ENCODE measurements around the gene SAMD15.
A peak's percentile ranks its signal among the peaks of the same experiment; 100 is the strongest.
"Not testable (repeated sequence)": the region's sequence is repeated elsewhere in the genome, so short reads cannot be mapped to it uniquely, and the experiment has no call there.

Gene SAMD15

DNA sequence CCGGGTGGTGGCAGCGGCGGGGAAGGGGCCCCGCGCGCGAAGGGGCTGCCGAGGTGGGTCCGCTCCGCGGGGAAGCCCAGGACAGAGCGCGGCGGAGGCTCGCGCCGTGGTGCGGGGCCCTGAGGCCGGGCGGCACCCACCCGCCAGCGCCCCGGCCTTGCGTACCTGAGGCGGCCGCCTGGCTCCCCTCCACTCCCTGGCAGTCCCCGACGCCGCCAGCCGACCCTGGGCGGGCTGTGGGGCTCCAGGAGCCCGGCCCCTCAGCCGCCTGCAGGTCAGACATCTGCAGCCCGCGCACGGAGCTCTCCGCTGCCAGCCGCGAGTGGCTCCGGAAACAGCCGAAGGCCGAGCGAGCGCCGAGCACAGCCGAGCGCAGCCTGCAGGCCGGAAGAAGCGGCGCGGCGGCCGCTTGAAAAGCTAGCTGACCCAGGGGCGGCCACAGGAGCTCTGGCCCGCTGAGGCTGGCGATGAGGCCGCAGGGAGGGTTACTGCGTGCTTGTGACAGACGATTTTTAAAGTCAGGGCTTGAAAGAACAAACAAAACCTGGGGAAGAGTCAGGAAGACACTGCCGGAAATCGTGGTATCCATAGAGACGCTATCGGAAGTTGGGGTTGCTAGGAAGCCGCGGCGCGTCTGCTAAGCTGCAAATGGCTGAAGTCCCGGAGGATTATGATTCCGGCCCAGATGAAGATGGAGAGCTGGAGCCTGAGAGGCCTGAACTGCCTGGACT, at the start of gene SAMD15, which contains the start of gene TMED8:
TSS of gene SAMD15 (plus strand) at position 609 of the 731 bp plus-strand sequence. CDS start at position 649, 40 bp downstream.
TSS of gene TMED8 (minus strand) at position 324 of the 731 bp plus-strand sequence. CDS start at position 283, 41 bp downstream.
- peak; percentile 66 for DNase-seq (ENCODE audit: low read depth)

DNA sequence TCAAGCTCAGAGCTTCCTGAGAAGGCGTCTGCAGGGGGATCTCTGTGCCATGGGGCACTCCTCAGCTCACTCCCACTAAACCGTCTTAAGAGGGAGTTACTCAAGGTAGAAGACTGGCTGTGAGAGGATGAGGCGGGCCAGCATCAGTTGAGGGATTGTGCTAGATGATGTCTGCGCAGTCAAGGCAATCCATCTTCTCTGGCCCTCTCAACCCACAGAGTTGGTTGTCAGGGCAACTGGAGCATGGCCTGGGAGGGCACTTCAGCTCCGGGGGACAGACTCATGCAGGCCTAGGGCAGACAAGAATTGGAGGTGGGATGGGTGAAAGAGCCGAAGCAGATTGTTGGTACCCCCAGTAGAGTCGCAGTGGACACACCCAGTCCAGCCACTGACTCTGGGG, 47.3 kb upstream of the SAMD15 start:
- DNase-seq (ENCODE audit: low read depth): no peak

DNA sequence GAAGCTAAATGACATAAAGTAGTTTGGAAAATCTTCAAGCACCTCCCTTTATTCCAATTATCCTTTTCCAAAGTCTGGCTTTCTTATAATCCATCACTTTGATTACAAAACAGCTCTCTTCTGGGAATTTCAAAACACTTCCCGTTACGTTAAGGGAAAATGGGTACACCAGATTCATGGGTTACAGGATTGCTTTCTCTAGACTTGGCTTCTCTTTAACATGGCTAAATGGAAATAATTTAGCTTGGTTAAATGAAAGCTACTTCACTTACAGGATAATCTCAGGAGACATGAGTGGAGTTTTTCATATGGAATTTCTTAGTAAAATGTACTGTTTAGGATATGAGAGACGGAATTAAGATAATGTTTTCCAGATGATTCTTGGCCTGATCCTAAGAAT, 41.6 kb upstream of the SAMD15 start:
- no peak for DNase-seq (ENCODE audit: low read depth)

DNA sequence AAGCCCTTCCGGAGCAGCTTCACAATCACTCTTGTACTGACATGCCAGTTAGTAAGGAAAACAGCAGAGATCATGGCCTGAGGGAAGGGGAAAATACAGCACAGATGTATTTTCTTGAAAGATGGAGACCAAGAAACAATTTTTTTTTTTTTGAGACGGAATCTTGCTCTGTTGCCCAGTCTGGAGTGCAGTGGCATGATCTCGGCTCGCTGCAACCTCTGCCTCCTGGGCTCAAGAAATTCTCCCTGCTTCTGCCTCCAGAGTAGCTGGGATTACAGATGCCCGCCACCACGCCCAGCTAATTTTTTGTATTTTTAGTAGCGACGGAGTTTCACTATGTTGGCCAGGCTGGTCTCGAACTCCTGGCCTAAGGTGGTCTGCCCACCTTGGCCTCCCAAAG, 39.9 kb upstream of the SAMD15 start:
- not testable (repeated sequence) for DNase-seq (ENCODE audit: low read depth)

DNA sequence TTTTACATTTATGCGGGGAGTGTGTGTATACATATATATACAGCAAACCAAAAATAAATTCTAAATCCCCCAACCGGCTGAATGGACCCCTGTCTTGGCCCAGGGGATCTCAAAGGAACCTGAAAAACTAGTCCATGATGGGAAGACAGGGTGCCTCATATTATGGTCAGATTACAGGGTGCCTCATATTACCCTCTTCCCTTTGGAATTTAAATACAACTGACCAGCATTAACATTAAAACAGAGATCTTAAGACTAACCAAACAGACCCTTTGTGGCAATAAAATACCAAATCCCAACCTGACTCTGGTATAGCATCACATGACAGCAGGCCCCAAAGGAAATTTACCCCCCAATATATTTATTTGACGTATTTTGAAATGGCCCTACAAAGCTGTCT, 39.3 kb upstream of the SAMD15 start:
- DNase-seq (ENCODE audit: low read depth): no peak

GRCh38 chr14:77338302-77338701, 38.9 kb upstream of the SAMD15 start:
- DNase-seq (ENCODE audit: low read depth): no peak

DNA sequence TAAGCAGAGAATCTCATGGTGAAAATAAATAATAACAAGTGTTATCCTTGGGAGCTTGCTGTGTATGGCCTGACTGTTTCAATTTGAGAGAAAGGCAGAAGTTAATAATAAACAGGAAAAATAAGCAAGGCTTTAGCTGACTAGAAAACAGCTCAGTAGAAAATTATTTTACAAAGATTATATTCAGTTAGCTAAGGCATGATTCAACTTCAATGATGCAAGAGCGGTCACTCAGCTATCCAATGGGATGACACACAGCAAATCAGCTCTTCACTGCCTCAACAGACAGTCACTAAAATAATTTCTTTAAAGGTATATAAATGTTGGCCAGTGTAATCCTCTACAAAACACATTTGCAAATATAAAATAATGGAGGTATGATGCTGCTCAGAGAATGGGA, 37.8 kb upstream of the SAMD15 start:
- no peak for DNase-seq (ENCODE audit: low read depth)

DNA sequence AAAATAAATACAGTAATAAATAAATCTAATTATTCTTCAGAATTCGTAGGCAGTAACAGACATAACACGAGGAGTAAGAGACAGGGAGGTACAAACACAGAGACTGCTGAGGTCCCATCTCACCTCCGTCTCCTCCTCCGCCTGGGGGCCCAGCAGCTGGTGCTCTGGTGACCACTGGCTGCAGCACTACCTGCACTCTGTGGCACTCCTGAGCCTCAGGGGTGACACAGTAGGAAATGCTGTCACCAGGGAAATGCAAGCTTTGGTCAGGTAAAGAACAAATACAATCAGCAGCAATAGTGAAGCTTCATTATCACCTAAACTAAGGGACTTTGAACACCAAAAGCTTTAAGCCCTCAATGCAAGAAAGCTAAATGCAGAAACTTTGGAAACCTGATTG, 36.8 kb upstream of the SAMD15 start:
- no peak for DNase-seq (ENCODE audit: low read depth)

GRCh38 chr14:77342726-77343397, 34.3 kb upstream of the SAMD15 start:
- DNase-seq (ENCODE audit: low read depth): no peak

DNA sequence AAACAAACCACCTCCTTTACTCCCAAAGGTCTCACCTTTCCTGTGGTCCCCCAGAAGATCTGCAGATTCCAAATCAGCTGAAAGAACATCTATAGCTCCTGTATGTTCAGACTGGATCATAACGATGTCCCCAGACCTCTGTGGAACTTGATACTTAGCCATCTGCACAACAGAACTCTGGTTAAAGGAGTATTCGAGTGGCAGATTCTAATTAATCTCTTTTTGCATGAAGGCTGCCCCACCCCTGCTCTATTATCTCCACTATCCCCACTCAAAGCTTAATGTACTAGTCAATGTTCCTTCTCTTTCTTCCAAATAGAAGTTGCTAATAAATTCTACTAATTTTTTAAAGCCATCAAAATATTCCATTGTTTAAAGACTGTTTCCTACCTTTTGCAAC, 33.5 kb upstream of the SAMD15 start:
- no peak for DNase-seq (ENCODE audit: low read depth)

GRCh38 chr14:77344377-77344996, 32.7 kb upstream of the SAMD15 start:
- DNase-seq (ENCODE audit: low read depth): no peak

GRCh38 chr14:77346495-77346894, 30.7 kb upstream of the SAMD15 start:
- no peak for DNase-seq (ENCODE audit: low read depth)

- DNase-seq (ENCODE audit: low read depth): no peak
Measured at GRCh38 chr14:77347751-77348150, 29.4 kb upstream of the SAMD15 start.

DNA sequence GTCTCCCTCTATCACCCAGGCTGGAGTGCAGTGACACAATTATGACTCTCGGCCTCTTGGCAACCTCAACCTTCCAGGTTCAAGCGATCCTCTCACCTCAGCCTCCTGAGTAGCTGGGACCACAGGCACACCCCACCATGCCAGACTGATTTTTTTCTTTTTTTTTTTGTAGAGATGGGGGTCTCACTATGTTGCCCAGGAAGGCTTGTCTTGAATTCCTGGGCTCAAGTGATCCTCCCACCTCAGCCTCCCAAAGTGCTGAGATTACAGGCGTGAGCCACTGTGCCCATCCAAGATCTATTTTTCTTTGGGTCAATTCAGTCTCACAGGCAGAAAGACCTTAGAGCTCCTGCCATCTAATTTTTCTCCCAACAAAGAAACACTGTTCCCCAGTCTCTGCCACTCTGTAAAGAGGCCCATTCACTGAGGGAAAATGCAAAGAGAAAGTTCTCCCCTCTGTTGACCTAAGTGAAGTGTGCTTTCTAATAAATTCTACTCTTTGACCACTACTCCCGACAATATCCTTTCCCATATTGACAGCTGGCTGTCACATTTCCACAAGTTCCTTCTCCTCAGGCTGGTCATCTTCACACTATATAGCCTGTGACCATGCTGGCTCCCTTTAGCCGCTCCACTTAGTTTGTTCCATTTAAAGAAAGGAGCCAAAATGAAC, 23.6 kb upstream of the SAMD15 start:
- no peak for DNase-seq (ENCODE audit: low read depth)

DNA sequence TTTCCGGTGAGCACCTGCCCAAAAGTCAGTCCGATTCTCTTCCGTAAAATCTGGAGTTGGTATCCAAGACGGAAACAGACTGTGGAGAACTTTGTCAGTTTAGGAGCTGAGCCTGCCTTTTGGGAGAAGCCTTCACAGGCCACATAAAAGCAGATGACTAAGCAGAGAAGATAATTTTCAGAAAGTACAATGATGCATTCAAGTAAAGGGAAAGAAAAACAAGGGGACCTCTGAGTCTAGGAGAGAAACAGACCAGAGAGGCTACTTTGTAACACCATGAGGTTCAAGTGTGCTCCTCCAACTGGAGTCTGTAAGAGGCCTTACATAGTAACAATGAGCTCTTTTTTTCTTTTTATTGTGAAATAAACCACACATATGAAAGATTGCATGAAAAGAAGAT, 21.4 kb upstream of the SAMD15 start:
- DNase-seq (ENCODE audit: low read depth): no peak

GRCh38 chr14:77356899-77357298, 20.3 kb upstream of the SAMD15 start:
- no peak for DNase-seq (ENCODE audit: low read depth)

- no peak for DNase-seq (ENCODE audit: low read depth)
Measured at GRCh38 chr14:77359626-77360025, 17.6 kb upstream of the SAMD15 start.

DNA sequence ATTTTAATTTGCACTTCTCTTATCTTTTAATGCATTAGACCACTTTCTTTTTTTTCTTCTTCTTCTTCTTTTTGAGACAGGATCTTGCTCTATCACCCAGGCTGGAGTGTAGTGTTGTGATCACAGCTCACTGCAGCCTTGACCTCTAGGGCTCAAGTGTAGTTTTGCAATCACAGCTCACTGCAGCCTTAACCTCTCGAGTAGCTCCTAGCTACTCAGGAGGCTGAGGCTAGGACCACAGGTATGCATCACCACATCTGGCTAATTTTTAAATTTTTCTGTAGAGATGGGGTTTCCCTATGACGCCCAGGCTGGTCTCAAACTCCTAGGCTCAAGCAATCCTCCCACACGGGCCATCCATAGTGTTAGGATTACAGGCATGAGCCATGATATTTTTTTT, 13.0 kb upstream of the SAMD15 start:
- no peak for DNase-seq (ENCODE audit: low read depth)

GRCh38 chr14:77369285-77369684, 7.9 kb upstream of the SAMD15 start:
- no peak for DNase-seq (ENCODE audit: low read depth)

DNA sequence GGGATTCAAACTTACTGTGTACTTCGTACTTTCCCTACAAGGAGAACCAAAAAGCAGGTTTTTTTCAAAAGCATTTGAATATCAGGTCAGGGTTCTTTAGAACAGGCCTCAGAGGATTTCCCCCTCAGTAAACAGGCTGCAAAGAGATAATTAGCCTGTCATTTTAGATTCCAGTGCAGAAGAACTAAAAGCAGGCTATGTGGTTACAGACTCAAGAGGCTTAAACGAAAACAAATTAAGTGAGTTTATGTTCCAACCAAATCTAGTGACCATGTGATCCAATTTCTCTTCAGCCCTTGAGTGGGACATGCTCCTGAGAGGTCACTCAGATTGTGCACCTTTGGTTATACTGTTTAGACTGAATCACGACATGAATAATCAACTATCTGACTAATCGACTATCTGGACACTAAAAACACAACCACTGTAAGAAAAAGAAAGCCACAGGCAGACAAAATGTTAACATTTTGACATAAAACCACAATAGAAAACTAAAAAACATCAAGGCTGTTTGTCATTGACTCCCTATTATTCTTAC, 4.8 kb upstream of the SAMD15 start:
- DNase-seq (ENCODE audit: low read depth): no peak

GRCh38 chr14:77375164-77375950, 1.8 kb upstream of the SAMD15 start:
- DNase-seq (ENCODE audit: low read depth): no peak

Data from activated T-helper 1 cell treated with Interleukin-2 at 50 U/mL for 16 hours (primary cell).